HG02943 (cell line): Measurements from ENCODE around the gene GPR176.

Source experiments
- ATAC-seq: cut with Tn5 transposase; IDR thresholded peaks from one replicate; pipeline ENCODE4 v1.9.1; 2021; ENCODE audit warnings: mild to moderate bottlenecking, low read depth, moderate library complexity; ENCODE audit not compliant: unreplicated experiment

Gene GPR176

DNA sequence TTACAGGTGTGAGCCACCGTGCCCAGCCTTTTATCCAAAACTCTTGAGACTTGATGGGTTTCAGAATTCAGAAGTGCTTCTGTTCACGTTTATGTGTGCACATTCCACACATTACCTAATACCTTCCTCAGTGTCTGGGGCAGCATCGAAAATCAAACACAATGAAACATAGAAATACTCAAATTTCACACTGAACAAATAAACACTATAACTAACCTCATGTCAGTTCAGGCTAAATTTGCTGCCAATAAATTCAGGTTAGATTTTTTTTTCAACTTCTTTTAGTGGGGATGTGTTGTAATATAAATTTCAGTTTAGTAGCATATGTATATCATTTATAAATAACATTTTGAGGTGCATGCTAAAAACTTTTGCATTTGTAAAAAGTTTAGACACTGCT is 16.6 kb upstream of the GPR176 start:
- no peak for ATAC-seq

DNA sequence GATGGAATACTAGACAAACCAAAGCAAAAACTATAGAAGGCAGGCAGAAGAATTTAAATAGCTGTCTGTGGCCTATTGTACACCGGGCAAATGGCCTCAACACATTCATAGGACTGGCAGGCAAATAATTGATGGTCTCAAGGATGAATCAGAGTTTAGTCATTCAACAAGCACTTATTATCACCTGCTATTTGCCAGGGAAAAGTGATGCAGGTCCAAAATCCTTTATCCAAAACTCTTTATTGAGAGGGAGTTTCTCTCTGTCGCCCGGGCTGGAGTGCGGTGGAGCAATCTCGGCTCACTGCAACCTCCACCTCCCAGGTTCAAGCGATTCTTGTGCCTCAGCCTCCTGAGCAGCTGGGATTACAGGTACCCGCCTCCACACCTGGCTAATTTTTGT is 16.1 kb upstream of the GPR176 start:
- ATAC-seq: no peak

- no peak for ATAC-seq
Observed at GRCh38 chr15:39935241-39935640, 15.2 kb upstream of the GPR176 start.

- no peak for ATAC-seq
Observed at GRCh38 chr15:39934397-39935071, 14.5 kb upstream of the GPR176 start.

GRCh38 chr15:39931615-39932014 is 11.5 kb upstream of the GPR176 start:
- no peak for ATAC-seq

DNA sequence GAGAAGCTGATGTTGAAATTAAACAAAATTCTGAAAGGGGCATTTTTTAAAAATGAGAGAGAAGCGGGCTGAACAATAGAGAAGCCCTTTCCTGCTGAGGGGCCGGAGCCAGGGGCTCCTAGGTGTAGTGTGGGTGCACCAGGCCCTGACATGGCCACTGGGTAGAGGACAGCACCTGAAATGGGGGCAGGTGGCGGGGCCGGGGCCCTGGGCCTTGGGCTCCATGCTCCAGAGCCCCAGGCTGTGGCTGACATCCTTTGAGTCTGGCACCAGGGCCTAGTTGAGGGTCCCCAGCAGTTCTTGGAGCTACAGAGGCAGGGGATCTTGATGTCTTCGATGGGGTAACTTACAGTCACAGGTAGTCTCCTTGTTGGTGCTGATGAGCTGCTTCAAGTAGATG is 6.5 kb upstream of the GPR176 start:
- no peak for ATAC-seq

- no peak for ATAC-seq
Observed at GRCh38 chr15:39925112-39925842, 5.2 kb upstream of the GPR176 start.

GRCh38 chr15:39924437-39924836 is 4.4 kb upstream of the GPR176 start:
- no peak for ATAC-seq

DNA sequence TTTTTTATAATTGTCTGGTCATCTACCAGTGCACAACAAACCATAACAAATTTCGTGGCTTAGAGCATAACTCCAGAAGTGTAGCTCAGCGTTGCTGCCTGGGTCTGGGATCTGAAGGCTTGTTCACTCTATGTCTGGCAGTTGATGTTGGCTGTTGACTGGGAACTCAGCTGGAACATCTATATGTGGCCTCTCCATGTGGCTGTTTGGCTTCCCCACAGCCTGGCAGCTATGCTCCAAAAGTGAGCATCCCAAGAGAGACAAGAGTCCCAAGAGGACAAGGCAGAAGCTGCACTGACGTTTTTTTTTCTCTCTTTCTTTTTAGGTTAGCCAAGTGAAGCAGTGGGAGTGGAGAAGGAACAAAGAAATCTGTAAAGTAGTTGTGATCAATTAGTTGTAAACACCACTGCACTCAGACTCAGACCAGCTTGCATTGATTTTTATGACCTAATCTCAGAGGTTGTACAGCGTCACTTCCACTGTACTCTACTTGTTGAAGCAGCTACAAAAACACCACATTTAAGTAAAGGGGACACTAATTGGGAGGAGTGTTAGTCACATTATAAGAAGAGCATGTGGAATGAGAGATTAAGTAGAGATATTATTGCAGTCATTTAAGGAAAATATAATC is 2.5 kb upstream of the GPR176 start:
- no peak for ATAC-seq

DNA sequence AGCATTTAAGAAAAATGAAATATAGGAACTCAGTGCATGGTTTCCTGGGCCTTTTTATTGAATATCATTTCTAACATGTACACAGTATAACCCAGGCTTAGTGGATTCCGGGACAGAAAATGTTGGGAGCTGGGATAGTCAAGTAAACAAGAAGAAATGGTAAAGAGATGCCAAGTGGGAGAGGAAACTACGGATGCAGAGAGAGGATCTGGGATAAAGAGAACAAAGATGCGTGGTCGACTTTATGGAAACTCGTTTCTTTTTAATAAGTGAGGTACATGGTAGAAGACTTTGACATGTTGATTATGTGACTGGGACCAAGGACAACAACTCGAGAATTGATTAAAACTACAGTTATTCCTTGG is 1.2 kb upstream of the GPR176 start:
- ATAC-seq: no peak

DNA sequence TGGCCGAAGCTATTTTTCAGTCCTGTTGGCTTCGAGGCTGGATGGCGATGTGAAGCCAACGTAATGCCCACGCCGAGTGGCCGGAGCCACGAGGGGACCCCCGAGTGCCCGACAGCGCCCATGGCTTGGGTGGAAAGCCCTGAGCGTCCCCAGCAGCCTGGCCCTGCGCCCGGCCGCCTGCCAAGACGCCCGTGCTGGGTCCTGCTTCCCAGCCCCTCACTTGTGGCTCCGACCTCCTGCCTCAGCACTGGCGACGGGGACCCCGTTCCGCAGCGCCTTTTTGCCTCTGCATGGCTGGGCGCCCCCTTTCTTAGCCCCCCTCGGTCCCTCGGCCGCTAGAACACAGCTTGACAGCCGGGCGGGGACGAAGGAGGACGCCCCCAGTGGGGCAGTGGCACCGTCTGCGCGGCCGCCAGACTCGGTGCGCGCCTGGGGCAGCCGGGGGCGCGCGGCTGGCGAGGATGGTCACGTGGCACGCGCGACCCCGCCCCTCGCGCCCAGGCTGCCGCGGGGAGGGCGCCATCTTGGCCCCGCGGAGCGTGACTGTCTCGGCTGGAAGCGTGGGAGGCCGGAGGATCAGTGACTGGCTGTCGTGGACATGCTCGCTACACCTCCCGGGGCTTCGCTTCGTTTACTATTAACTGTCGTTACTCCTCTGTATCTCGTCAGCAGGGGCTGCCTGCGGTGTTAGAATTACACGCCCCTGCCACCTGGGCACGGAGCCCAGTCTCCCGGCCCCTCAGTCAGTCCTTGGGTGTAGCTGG is 626 bp upstream of the GPR176 start:
- peak; percentile 61 for ATAC-seq

GRCh38 chr15:39919411-39919747 is 687 bp downstream of the GPR176 start:
- ATAC-seq: no peak

DNA sequence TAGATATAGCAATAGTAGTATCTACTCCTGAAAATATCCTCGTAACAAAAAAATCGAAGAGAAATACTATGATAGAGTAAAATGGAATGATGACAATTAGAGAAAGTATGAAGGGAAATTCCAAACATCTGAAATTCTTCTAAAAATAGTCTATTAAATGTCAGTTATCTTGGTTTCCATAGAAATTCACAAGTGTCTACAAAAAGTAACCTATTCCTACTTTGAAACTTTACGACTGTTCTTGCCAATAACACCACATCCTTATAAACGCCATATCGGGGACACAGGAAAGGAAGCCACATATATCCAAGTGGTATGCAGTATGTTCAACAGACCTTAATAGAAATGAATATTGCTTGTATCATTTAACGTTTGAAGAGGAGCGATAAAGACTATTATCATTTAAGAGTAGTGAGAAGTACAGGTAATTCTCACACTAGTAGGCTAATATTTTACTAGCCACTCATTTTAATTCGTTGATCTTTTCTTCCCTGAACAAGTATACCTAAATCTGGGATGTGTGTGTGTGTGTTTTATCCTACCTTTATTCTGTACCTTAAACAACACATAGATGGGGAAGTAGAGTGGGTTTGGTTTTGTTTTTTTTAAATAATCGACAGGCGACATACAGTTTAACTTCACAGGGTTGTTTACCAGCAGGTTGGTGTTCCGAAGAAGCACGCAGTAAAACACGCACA is 1.2 kb downstream of the GPR176 start:
- ATAC-seq: no peak

GRCh38 chr15:39914977-39915376 is 5.1 kb downstream of the GPR176 start:
- ATAC-seq: no peak

DNA sequence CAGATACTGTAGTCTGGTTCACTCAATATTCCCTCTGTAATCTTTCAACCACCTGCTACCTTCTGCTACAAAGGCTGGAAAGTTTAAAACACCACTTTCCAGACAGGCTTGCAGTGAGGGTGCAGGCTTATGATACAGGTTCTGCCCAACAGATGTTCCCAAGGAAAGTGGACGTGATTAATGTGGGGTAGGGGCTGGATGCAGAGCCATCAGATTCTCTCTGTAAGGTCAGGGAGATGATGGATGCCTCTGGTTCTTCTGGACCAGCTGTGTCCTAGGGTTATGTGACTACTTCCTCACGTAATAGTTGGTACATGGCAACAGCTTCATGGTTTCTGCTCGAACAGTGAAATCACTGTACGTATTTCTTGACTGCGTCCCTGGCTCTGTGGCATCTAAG is 11.1 kb downstream of the GPR176 start:
- ATAC-seq: no peak

GRCh38 chr15:39908186-39908585 is 11.9 kb downstream of the GPR176 start:
- ATAC-seq: no peak

DNA sequence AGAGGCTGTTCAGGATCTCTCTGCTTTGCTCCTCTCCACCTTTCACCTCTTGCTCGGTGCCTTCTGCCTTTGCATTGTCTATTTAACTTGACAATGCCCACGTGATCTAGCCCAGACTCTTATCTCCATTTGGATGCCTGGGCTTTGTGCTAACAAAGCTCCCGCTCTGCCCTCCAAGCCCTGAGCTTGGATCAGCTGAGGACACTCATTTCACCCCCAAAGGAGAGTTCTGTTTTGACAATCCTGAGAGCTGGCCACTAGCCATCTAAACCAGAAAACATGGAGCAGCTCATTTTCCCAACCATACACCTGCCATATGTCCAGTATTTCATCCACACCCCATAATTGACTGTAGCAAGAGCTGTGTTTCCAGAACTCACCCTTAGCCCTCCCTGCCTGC is 12.8 kb downstream of the GPR176 start:
- no peak for ATAC-seq

- ATAC-seq: no peak
Observed at GRCh38 chr15:39904115-39904514, 16.0 kb downstream of the GPR176 start.

DNA sequence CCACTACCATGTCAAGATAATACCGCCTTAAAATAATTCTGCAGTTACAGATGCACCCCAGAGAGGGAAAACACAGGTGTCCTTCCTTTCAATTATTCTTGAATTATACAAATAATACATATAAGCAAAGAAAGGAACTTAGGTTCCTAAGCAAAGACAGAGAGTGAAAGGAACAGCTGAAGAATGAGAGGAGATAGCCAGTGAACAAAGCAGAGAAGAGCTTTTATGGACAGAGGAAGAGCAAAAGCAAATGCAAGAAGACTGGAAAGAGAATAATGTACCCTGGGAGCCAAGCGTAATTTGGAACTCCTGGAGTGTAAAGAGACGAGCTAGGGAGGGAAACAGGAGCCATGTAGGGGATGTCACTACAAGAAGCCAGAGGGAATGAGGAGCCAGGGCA is 21.7 kb downstream of the GPR176 start:
- no peak for ATAC-seq

DNA sequence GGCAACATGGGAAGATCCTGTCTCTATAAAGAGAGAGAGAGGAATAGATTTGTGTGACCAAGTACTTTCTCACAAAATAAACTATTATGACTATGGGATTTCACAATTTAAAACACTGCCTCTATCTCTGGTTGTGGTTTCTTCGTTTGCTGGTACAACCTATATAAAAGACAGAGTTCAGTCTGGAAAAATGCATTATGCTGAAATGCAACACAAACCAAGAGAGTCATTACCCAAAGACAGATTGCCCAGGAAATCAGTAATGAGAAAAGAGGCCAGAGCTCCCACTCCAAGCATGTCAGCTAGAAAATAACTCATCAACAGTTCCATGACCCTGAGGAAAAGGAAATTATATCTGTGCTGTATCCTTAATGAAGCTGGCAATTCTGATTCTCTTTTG is 23.2 kb downstream of the GPR176 start:
- no peak for ATAC-seq

GRCh38 chr15:39896101-39896500 is 24.0 kb downstream of the GPR176 start:
- ATAC-seq: no peak
